Mucosa of stomach (tissue), 1 donor: ENCODE data around the gene DTX1.

ENCODE experiments used
- H3K27me3 ChIP-seq: one replicate; pipeline ENCODE4 v1.7.0; 2013; ENCODE audit warnings: mild to moderate bottlenecking, low read length; ENCODE audit not compliant: control insufficient read depth, insufficient read depth
- H3K36me3 ChIP-seq: one replicate; pipeline ENCODE4 v1.7.0; 2013; ENCODE audit warnings: low read length; ENCODE audit not compliant: control insufficient read depth, insufficient read depth
- H3K4me1 ChIP-seq: one replicate; pipeline ENCODE4 v1.7.0; 2013; ENCODE audit warnings: mild to moderate bottlenecking, low read length; ENCODE audit not compliant: control insufficient read depth, insufficient read depth
- H3K4me3 ChIP-seq: one replicate; pipeline ENCODE4 v1.7.0; 2013; ENCODE audit warnings: low read length
- H3K9ac ChIP-seq: one replicate; pipeline ENCODE4 v1.7.0; 2013; ENCODE audit warnings: mild to moderate bottlenecking, low read length, moderate library complexity
- H3K9me3 ChIP-seq: one replicate; pipeline ENCODE4 v1.7.0; 2013; ENCODE audit warnings: mild to moderate bottlenecking, low read length, moderate library complexity; ENCODE audit not compliant: control insufficient read depth
- donor health status: Pancreatic carcinoma.

The DTX1 gene

GRCh38 chr12:113103756-113104450, 47.4 kb downstream of the DTX1 start:
- Histone ChIP-seq H3K36me3 (peaks cover 11% of the 10 kb centered on the region), H3K4me1 (peaks cover under 1% of the 10 kb centered on the region), H3K9me3 (no peaks in the 10 kb centered on the region), H3K9ac (no peak overlapping the region), H3K4me3 (no peak overlapping the region), H3K27me3 (no peaks in the 10 kb centered on the region)

- Histone ChIP-seq H3K27me3 (no peaks in the 10 kb centered on the region), H3K36me3 (peaks cover 11% of the 10 kb centered on the region), H3K9ac (no peak overlapping the region), H3K9me3 (no peaks in the 10 kb centered on the region), H3K4me1 (no peaks in the 10 kb centered on the region), H3K4me3 (no peak overlapping the region)
Observed at GRCh38 chr12:113104953-113105510, 48.5 kb downstream of the DTX1 start.

- Histone ChIP-seq H3K27me3 (no peaks in the 10 kb centered on the region), H3K9ac (no peak overlapping the region), H3K9me3 (no peaks in the 10 kb centered on the region), H3K36me3 (peaks cover 11% of the 10 kb centered on the region), H3K4me3 (no peak overlapping the region), H3K4me1 (no peaks in the 10 kb centered on the region)
Observed at GRCh38 chr12:113105606-113106271, 49.2 kb downstream of the DTX1 start.

- Histone ChIP-seq H3K27me3 (no peaks in the 10 kb centered on the region), H3K36me3 (peaks cover 10% of the 10 kb centered on the region), H3K9ac (no peak overlapping the region), H3K4me1 (no peaks in the 10 kb centered on the region), H3K9me3 (no peaks in the 10 kb centered on the region), H3K4me3 (no peak overlapping the region)
Observed at GRCh38 chr12:113106361-113106760, 49.8 kb downstream of the DTX1 start.

- Histone ChIP-seq H3K27me3 (no peaks in the 10 kb centered on the region), H3K4me3 (no peak overlapping the region), H3K9ac (no peak overlapping the region), H3K4me1 (no peaks in the 10 kb centered on the region), H3K36me3 (peaks cover 10% of the 10 kb centered on the region), H3K9me3 (no peaks in the 10 kb centered on the region)
Observed at GRCh38 chr12:113108308-113108707, 51.8 kb downstream of the DTX1 start.

GRCh38 chr12:113109360-113109759, 52.8 kb downstream of the DTX1 start:
- Histone ChIP-seq H3K27me3 (no peaks in the 10 kb centered on the region), H3K4me1 (no peaks in the 10 kb centered on the region), H3K9me3 (no peaks in the 10 kb centered on the region), H3K4me3 (no peak overlapping the region), H3K36me3 (peaks cover 14% of the 10 kb centered on the region), H3K9ac (no peak overlapping the region)

GRCh38 chr12:113109872-113110599, 53.5 kb downstream of the DTX1 start:
- no peaks in the 10 kb centered on the region for H3K9me3 ChIP-seq
- no peak overlapping the region for H3K9ac ChIP-seq
- H3K4me1 ChIP-seq: no peaks in the 10 kb centered on the region
- H3K36me3 ChIP-seq: peaks cover 16% of the 10 kb centered on the region
- no peak overlapping the region for H3K4me3 ChIP-seq
- H3K27me3 ChIP-seq: no peaks in the 10 kb centered on the region

GRCh38 chr12:113111247-113111646, 54.7 kb downstream of the DTX1 start:
- H3K36me3 ChIP-seq: peaks cover 25% of the 10 kb centered on the region
- H3K9ac ChIP-seq: no peak overlapping the region
- H3K27me3 ChIP-seq: no peaks in the 10 kb centered on the region

GRCh38 chr12:113112043-113112899, 55.7 kb downstream of the DTX1 start:
- Histone ChIP-seq H3K4me1 (no peaks in the 10 kb centered on the region), H3K4me3 (no peak overlapping the region), H3K36me3 (peaks cover 25% of the 10 kb centered on the region), H3K9ac (no peak overlapping the region), H3K27me3 (no peaks in the 10 kb centered on the region), H3K9me3 (no peaks in the 10 kb centered on the region)

More at GRCh38 chr12:113111247-113111646, 54.7 kb downstream of the DTX1 start:
- Histone ChIP-seq H3K4me3 (no peak overlapping the region), H3K4me1 (no peaks in the 10 kb centered on the region), H3K9me3 (no peaks in the 10 kb centered on the region)

- Histone ChIP-seq H3K4me1 (no peaks in the 10 kb centered on the region), H3K9me3 (no peaks in the 10 kb centered on the region), H3K4me3 (no peak overlapping the region), H3K36me3 (peaks cover 18% of the 10 kb centered on the region), H3K27me3 (no peaks in the 10 kb centered on the region), H3K9ac (no peak overlapping the region)
Observed at GRCh38 chr12:113113397-113113796, 56.9 kb downstream of the DTX1 start.

- Histone ChIP-seq H3K4me1 (no peaks in the 10 kb centered on the region), H3K9ac (no peak overlapping the region), H3K27me3 (no peaks in the 10 kb centered on the region), H3K36me3 (peaks cover 18% of the 10 kb centered on the region), H3K4me3 (no peak overlapping the region), H3K9me3 (no peaks in the 10 kb centered on the region)
Observed at GRCh38 chr12:113114447-113115178, 58.1 kb downstream of the DTX1 start.
